K562 (cell line): Measurements from ENCODE around the gene PLK5. TPM values are rescaled to one million over a fixed set of nuclear protein-coding genes. Genes with fewer than 3 reads are reported as not detected.

Experiments used
- ATF6 ChIP-seq: sonication (generic); formaldehyde crosslinking; IDR thresholded peaks from 2 replicates; pipeline ENCODE4 v1.4.0; 2020; ENCODE audit warnings: mild to moderate bottlenecking, missing genetic modification reagents
- BHLHE40 ChIP-seq: IDR thresholded peaks from 2 replicates; pipeline ENCODE4 v1.6.1; 2011; ENCODE audit warnings: low read length, improper control_type of control experiment
- BRCA1 ChIP-seq, 2 experiments: fragments of 450-650 bp in 1 of 2; sonication (generic) in 1 of 2; formaldehyde crosslinking in 1 of 2; IDR thresholded peaks; 2 replicates each; pipeline versions ENCODE4 v1.5.0 to v1.6.1; 2017 to 2020; ENCODE audit warnings: mild to moderate bottlenecking in 1 of 2, missing genetic modification reagents in 1 of 2
- E4F1 ChIP-seq: fragments of 250-450 bp; sonication (Bioruptor Pico); IDR thresholded peaks from 2 replicates; pipeline ENCODE4 v1.5.0; 2021; ENCODE audit warnings: mild to moderate bottlenecking, borderline replicate concordance
- HMG20B ChIP-seq: fragments of 250-450 bp; sonication (Bioruptor Pico); IDR thresholded peaks from 2 replicates; pipeline ENCODE4 v1.5.0; 2021; ENCODE audit warnings: mild to moderate bottlenecking
- IRF2 ChIP-seq: sonication (generic); formaldehyde crosslinking; IDR thresholded peaks from 2 replicates; pipeline ENCODE4 v1.8.1; 2022; ENCODE audit warnings: mild to moderate bottlenecking, missing genetic modification reagents
- MTA1 ChIP-seq: fragments of 450-650 bp; IDR thresholded peaks from 2 replicates; pipeline ENCODE4 v1.6.1; 2017; ENCODE audit warnings: borderline replicate concordance
- NFATC3 ChIP-seq: fragments of 450-650 bp; IDR thresholded peaks from 2 replicates; pipeline ENCODE4 v1.6.1; 2017; ENCODE audit warnings: mild to moderate bottlenecking
- NR2C1 ChIP-seq, 2 experiments: fragments of 450-650 bp; IDR thresholded peaks; 2 replicates each; pipeline ENCODE4 v1.6.1; 2017; ENCODE audit warnings: mild to moderate bottlenecking in 2 of 2, antibody characterized with exemption in 1 of 2, inconsistent platforms in 1 of 2, missing compliant biosample characterization in 1 of 2, missing genetic modification characterization in 1 of 2
- PCBP2 ChIP-seq: fragments of 200-400 bp; formaldehyde crosslinking; IDR thresholded peaks from 2 replicates; pipeline ENCODE4 v1.6.1; 2018; ENCODE audit warnings: low read length, low read depth, mild to moderate bottlenecking, moderate library complexity; ENCODE audit not compliant: poor library complexity, severe bottlenecking
- PKNOX1 ChIP-seq: fragments of 450-650 bp; IDR thresholded peaks from 2 replicates; pipeline ENCODE4 v1.6.1; 2016
- TEAD2 ChIP-seq: fragments of 450-650 bp; IDR thresholded peaks from 2 replicates; pipeline ENCODE4 v1.6.1; 2016; ENCODE audit warnings: missing genetic modification characterization, control low read depth, missing compliant biosample characterization
- THRA ChIP-seq: fragments of 450-650 bp; IDR thresholded peaks from 2 replicates; pipeline ENCODE4 v1.6.1; 2017; ENCODE audit warnings: mild to moderate bottlenecking, moderate library complexity
- ZBTB34 ChIP-seq: fragments of 250-450 bp; sonication (Bioruptor Pico); IDR thresholded peaks from 2 replicates; pipeline ENCODE4 v1.8.0; 2021; ENCODE audit warnings: mild to moderate bottlenecking, moderate library complexity
- ZNF143 ChIP-seq: sonication (generic); formaldehyde crosslinking; IDR thresholded peaks from 2 replicates; pipeline ENCODE4 v1.9.0; 2022; ENCODE audit warnings: mild to moderate bottlenecking, missing genetic modification reagents
- ZNF184 ChIP-seq: sonication (generic); formaldehyde crosslinking; IDR thresholded peaks from 2 replicates; pipeline ENCODE4 v1.5.0; 2020; ENCODE audit warnings: missing genetic modification reagents
- polyA plus RNA-seq, 8 experiments: library from polyadenylated mRNA; depleted of rRNA in 4 of 8; stranded (reverse) in 5 of 8; unstranded in 3 of 8; fragments of >200 nt; fragmentation: Nextera tagmentation in 2 of 8; fragmentation: Illumina TruSeq in 1 of 8; extraction: Ambion mirVana in 2 of 8; extraction: Trizol in 1 of 8; gene quantifications; 2 replicates each; pipeline versions ENCODE4 v1.2.1 to v1.2.3, GENCODE V29; 2011 to 2014; ENCODE audit warnings: inconsistent platforms in 1 of 8, missing spikeins in 1 of 8
- total RNA-seq, 7 experiments: library from RNA; depleted of rRNA in 6 of 7; stranded (reverse); fragments of >200 nt in 6 of 7; fragmentation: Illumina TruSeq in 2 of 7; extraction: Trizol in 2 of 7; gene quantifications; 2 replicates each; pipeline versions ENCODE4 v1.2.1 to v1.2.3, GENCODE V29; 2011 to 2021; ENCODE audit warnings: low replicate concordance in 1 of 7

Gene PLK5
- total and polyA plus RNA-seq, 9 of the 15 experiments (the other 6 are each of a cell fraction or from before 2014, with no cell fraction given), result 0.04 to 0.23 (median 0.11) TPM; not detected in 5

- TF ChIP-seq E4F1 (CRISPR knock-in tag) (no peak), HMG20B (no peak), MTA1 (no peak), NFATC3 (no peak), ZNF184 (CRISPR knock-in tag) (no peak), BRCA1 (IDR thresholded peaks at IDR 0.05) (no peak), BRCA1 (CRISPR knock-in tag; IDR thresholded peaks at IDR 0.05) (no peak), PCBP2 (no peak), ZBTB34 (no peak), NR2C1 (IDR thresholded peaks at IDR 0.05) (no peak), NR2C1 (tag; IDR thresholded peaks at IDR 0.05) (no peak), BHLHE40 (peak; percentile 45), ATF6 (no peak), PKNOX1 (no peak), THRA (no peak), TEAD2 (no peak), IRF2 (CRISPR knock-in tag) (no peak), ZNF143 (CRISPR knock-in tag) (no peak)
Measured at GRCh38 chr19:1491114-1491848, 32.6 kb upstream of the PLK5 start, which contains the start of gene REEP6 (continued).
